K562 (cell line): ENCODE measurements around the gene LRRK2. TPM values are rescaled to one million over a fixed set of nuclear protein-coding genes. Genes with fewer than 3 reads are reported as not detected.

ENCODE experiments used
- ATAC-seq: fragments of 200-7000 bp; cut with Tn5 transposase; 3 replicates; pipeline ENCODE4 v1.9.1; 2020; ENCODE audit warnings: moderate library complexity
- BruUV-seq: library from RNA; stranded (reverse); fragments of 400-500 nt; replicated peaks from 2 replicates; lab custom pipeline; 2021; lab: Mats Ljungman, UMichigan
- CTCF ChIA-PET: fragments of 300-600 bp; formaldehyde crosslinking; extraction: SDS; loops from one replicate; lab custom pipeline; 2021; ENCODE audit warnings: low intra/inter-chr PET ratio; lab: Yijun Ruan, JAX
- POLR2A ChIA-PET: fragments of 300-600, 350-650 bp; sonication (Branson Sonifier 250); formaldehyde crosslinking; extraction: SDS; loops from one replicate; lab custom pipeline; 2021; ENCODE audit warnings: antibody characterized with exemption, inconsistent platforms; lab: Yijun Ruan, JAX
- DNase-seq, 4 experiments: peaks; one replicate each; pipeline versions ENCODE4 v3.0.0 to v3.0.0-alpha.2; 2011 to 2018; ENCODE audit warnings: low spot score in 3 of 4, mixed read lengths in 3 of 4; ENCODE audit errors: extremely low read depth in 1 of 4
- FAIRE-seq: peaks from 2 replicates; lab custom pipeline; 2011; peaks lifted over from hg19 to GRCh38; lab: Jason Lieb, UNC
- H2AFZ ChIP-seq: 2 replicates; pipeline ENCODE4 v1.6.0; 2011; ENCODE audit warnings: low read depth, low read length, control low read depth, inconsistent platforms
- H3K27ac ChIP-seq: fragments of 200-600 bp; 3 replicates; pipeline ENCODE4 v1.8.0; 2011; ENCODE audit warnings: low read depth, mild to moderate bottlenecking, control low read depth, inconsistent platforms, low read length, moderate library complexity, mixed read lengths; ENCODE audit errors: extremely low read depth
- H3K27me3 ChIP-seq, 2 experiments: fragments of 300-600 bp in 1 of 2; 2 replicates in 1 of 2; 3 replicates in 1 of 2; pipeline versions ENCODE4 v1.6.0 to v1.8.0; 2011; ENCODE audit warnings: inconsistent platforms in 2 of 2, low read length in 2 of 2, mild to moderate bottlenecking in 1 of 2, mixed read lengths in 1 of 2, moderate library complexity in 1 of 2; ENCODE audit not compliant: control insufficient read depth in 2 of 2, insufficient read depth in 2 of 2
- H3K36me3 ChIP-seq: fragments of 300-600 bp; 3 replicates; pipeline ENCODE4 v1.8.0; 2011; ENCODE audit warnings: mild to moderate bottlenecking, low read length, inconsistent platforms; ENCODE audit not compliant: control insufficient read depth, insufficient read depth
- H3K4me1 ChIP-seq, 2 experiments: fragments of 200-600 bp in 1 of 2; replicated peaks in 1 of 2; 2 replicates in 1 of 2; 3 replicates in 1 of 2; pipeline versions ENCODE4 v1.5.1 to v1.8.0; 2011; ENCODE audit warnings: inconsistent platforms in 2 of 2, low read length in 2 of 2, mild to moderate bottlenecking in 1 of 2, mixed read lengths in 1 of 2, moderate library complexity in 1 of 2; ENCODE audit not compliant: control insufficient read depth in 2 of 2, insufficient read depth in 2 of 2
- H3K4me2 ChIP-seq: 2 replicates; pipeline ENCODE4 v1.6.1; 2011; ENCODE audit warnings: low read length, control low read depth, inconsistent platforms, mixed read lengths; ENCODE audit not compliant: insufficient read depth
- H3K4me3 ChIP-seq: fragments of 200-600 bp; sonication (generic), shearing (Covaris generic); 2 replicates; pipeline ENCODE4 v1.5.1; 2016; ENCODE audit warnings: control low read depth, inconsistent platforms
- H3K79me2 ChIP-seq: fragments of 200-600 bp; 3 replicates; pipeline ENCODE4 v1.8.0; 2011; ENCODE audit warnings: low read length, inconsistent platforms; ENCODE audit not compliant: control insufficient read depth, insufficient read depth
- H3K9ac ChIP-seq, 2 experiments: 2 replicates each; pipeline versions ENCODE4 v1.6.0 to v1.6.1; 2011; ENCODE audit warnings: low read depth in 2 of 2, low read length in 2 of 2, control low read depth in 1 of 2, inconsistent platforms in 1 of 2, mild to moderate bottlenecking in 1 of 2, mixed read lengths in 1 of 2; ENCODE audit not compliant: insufficient read depth in 1 of 2
- H3K9me1 ChIP-seq: one replicate; pipeline ENCODE4 v1.6.0; 2011; ENCODE audit warnings: inconsistent platforms, mild to moderate bottlenecking, low read length, moderate library complexity; ENCODE audit not compliant: control insufficient read depth, insufficient read depth
- H3K9me3 ChIP-seq: replicated peaks from 2 replicates; pipeline ENCODE4 v1.5.1; 2011; ENCODE audit warnings: low read depth, low read length, inconsistent platforms; ENCODE audit not compliant: control insufficient read depth, insufficient read depth
- H4K20me1 ChIP-seq: replicated peaks from 2 replicates; pipeline ENCODE4 v1.6.1; 2011; ENCODE audit warnings: low read length, inconsistent platforms, mixed read lengths; ENCODE audit not compliant: control insufficient read depth, insufficient read depth
- BCLAF1 ChIP-seq, 2 experiments: fragments of 450-650 bp in 1 of 2; IDR thresholded peaks; 2 replicates each; pipeline ENCODE4 v1.6.1; 2011 to 2017; ENCODE audit warnings: low read depth in 2 of 2, antibody characterized with exemption in 1 of 2, borderline replicate concordance in 1 of 2, low read length in 1 of 2, mild to moderate bottlenecking in 1 of 2, mixed read lengths in 1 of 2; ENCODE audit not compliant: control insufficient read depth in 1 of 2
- ELK1 ChIP-seq: sonication (generic); formaldehyde crosslinking; IDR thresholded peaks from 2 replicates; pipeline ENCODE4 v1.8.1; 2022; ENCODE audit warnings: missing genetic modification reagents
- ESRRB ChIP-seq: fragments of 250-450 bp; sonication (Bioruptor Pico); IDR thresholded peaks from 2 replicates; pipeline ENCODE4 v1.5.0; 2020; ENCODE audit warnings: mild to moderate bottlenecking, moderate library complexity, borderline replicate concordance
- JUNB ChIP-seq: fragments of 450-650 bp; formaldehyde crosslinking; conservative IDR thresholded peaks from 2 replicates; pipeline ENCODE4 v1.4.0; 2020; ENCODE audit warnings: mild to moderate bottlenecking
- RBM17 ChIP-seq: fragments of 200-400 bp; formaldehyde crosslinking; IDR thresholded peaks from 2 replicates; pipeline ENCODE4 v1.6.1; 2017; ENCODE audit warnings: low read depth, mild to moderate bottlenecking, low read length, borderline replicate concordance
- SREBF2 ChIP-seq: sonication (generic); formaldehyde crosslinking; IDR thresholded peaks from 2 replicates; pipeline ENCODE4 v1.4.0; 2020; ENCODE audit warnings: mild to moderate bottlenecking, missing genetic modification reagents
- TAF1 ChIP-seq: IDR thresholded peaks from 2 replicates; pipeline ENCODE4 v1.6.1; 2011; ENCODE audit warnings: mild to moderate bottlenecking, low read length, moderate library complexity; ENCODE audit not compliant: insufficient read depth, control insufficient read depth, severe bottlenecking; ENCODE audit errors: extremely low read depth
- ZC3H8 ChIP-seq: fragments of 450-650 bp; IDR thresholded peaks from 2 replicates; pipeline ENCODE4 v1.6.1; 2017
- WGBS: fragments of 100-300 bp; shearing (Covaris generic); methylation state at CpG from one replicate; pipeline ENCODE4 v1.1.6; 2016; ENCODE audit warnings: low coverage, mixed read lengths; ENCODE audit not compliant: insufficient coverage; ENCODE audit errors: missing lambda C conversion rate; 5-methylcytosine and 5-hydroxymethylcytosine counted together
- in situ Hi-C: fragments of 300-500 bp; cut with MboI; formaldehyde crosslinking; loops from 4 replicates; pipeline ENCODE4 v1.15.0; 2018; ENCODE audit warnings: inconsistent platforms, mixed read lengths
- intact Hi-C: fragments of 100-400 bp; cut with micrococcal nuclease; formaldehyde crosslinking; loops from 2 replicates; pipeline ENCODE4 v1.14.2; 2022
- polyA plus RNA-seq, 8 experiments: library from polyadenylated mRNA; depleted of rRNA in 4 of 8; stranded (reverse) in 5 of 8; unstranded in 3 of 8; fragments of >200 nt; fragmentation: Nextera tagmentation in 2 of 8; fragmentation: Illumina TruSeq in 1 of 8; extraction: Ambion mirVana in 2 of 8; extraction: Trizol in 1 of 8; gene quantifications; 2 replicates each; pipeline versions ENCODE4 v1.2.1 to v1.2.3, GENCODE V29; 2011 to 2014; ENCODE audit warnings: inconsistent platforms in 1 of 8, missing spikeins in 1 of 8
- total RNA-seq, 7 experiments: library from RNA; depleted of rRNA in 6 of 7; stranded (reverse); fragments of >200 nt in 6 of 7; fragmentation: Illumina TruSeq in 2 of 7; extraction: Trizol in 2 of 7; gene quantifications; 2 replicates each; pipeline versions ENCODE4 v1.2.1 to v1.2.3, GENCODE V29; 2011 to 2021; ENCODE audit warnings: low replicate concordance in 1 of 7

The LRRK2 gene
- total and polyA plus RNA-seq, 9 of the 15 experiments (the other 6 are each of a cell fraction or from before 2014, with no cell fraction given) = 0.03 to 0.89 (median 0.31) TPM

- no peaks in the 10 kb centered on the region for H3K36me3 ChIP-seq
- H3K79me2 ChIP-seq = no peaks in the 10 kb centered on the region
- H4K20me1 ChIP-seq = no peaks in the 10 kb centered on the region
- no peak overlapping the region for H3K9ac ChIP-seq
- 0 out of 2 replicates have a peak, but pooled peaks cover 2% of the 10 kb centered on the region for H3K9me3 ChIP-seq
- CTCF ChIA-PET = no interaction called here
- no peak overlapping the region for H3K4me2 ChIP-seq
- no peak for TF ChIP-seq SREBF2
- POLR2A ChIA-PET = no interaction called here
- 0% methylated on average over 1 of the region's 1 CpG for WGBS
- H3K27ac ChIP-seq = no peak overlapping the region
- no peaks in the 10 kb centered on the region for H3K4me1 ChIP-seq
- no peak for ATAC-seq
- H2AFZ ChIP-seq = no peak overlapping the region
- no peak for FAIRE-seq
- no peak overlapping the region for H3K4me3 ChIP-seq
- DNase-seq = no peak
- BruUV-seq = no TSS peak
- H3K27me3 ChIP-seq = no peaks in the 10 kb centered on the region
- H3K9me1 ChIP-seq = no peaks in the 10 kb centered on the region
- in situ Hi-C loops (no loop called here), intact Hi-C loops (no loop called here)
Measured at GRCh38 chr12:40378691-40379090, 153.9 kb downstream of the LRRK2 start.

GRCh38 chr12:40382217-40382616 lies 157.4 kb downstream of the LRRK2 start:
- ATAC-seq = no peak
- H3K4me1 ChIP-seq = no peaks in the 10 kb centered on the region
- intact Hi-C loops = no loop called here
- POLR2A ChIA-PET = no interaction called here
- H4K20me1 ChIP-seq = no peaks in the 10 kb centered on the region
- 6% methylated on average over 1 of the region's 1 CpG for WGBS
- H3K9me3 ChIP-seq = no peaks in the 10 kb centered on the region
- H3K4me2 ChIP-seq = no peak overlapping the region
- no peaks in the 10 kb centered on the region for H3K36me3 ChIP-seq
- no TSS peak for BruUV-seq
- H3K27me3 ChIP-seq = no peaks in the 10 kb centered on the region
- no peak overlapping the region for H2AFZ ChIP-seq
- no peak for DNase-seq
- no peak for TF ChIP-seq ZC3H8
- no peak for TF ChIP-seq BCLAF1 (IDR thresholded peaks at IDR 0.05; ENCODE audit: borderline replicate concordance in 1 of 2, control insufficient read depth in 1 of 2, low read depth in 2 of 2, low read length in 1 of 2)
- no peak for TF ChIP-seq ESRRB (CRISPR knock-in tag)
- no peak for TF ChIP-seq RBM17
- TF ChIP-seq JUNB (CRISPR knock-in tag) = no peak
- TF ChIP-seq ELK1 (CRISPR knock-in tag) = no peak
- TF ChIP-seq TAF1 = no peak
- TF ChIP-seq, all 486 proteins: peak for 0
- in situ Hi-C loops = no loop called here
- H3K4me3 ChIP-seq = no peak overlapping the region
- no peaks in the 10 kb centered on the region for H3K9me1 ChIP-seq
- no peak overlapping the region for H3K9ac ChIP-seq
- no peak overlapping the region for H3K27ac ChIP-seq
- FAIRE-seq = no peak
- no peaks in the 10 kb centered on the region for H3K79me2 ChIP-seq
- CTCF ChIA-PET = no interaction called here
